ENCODE measurements around the gene RGS17. TPM values are rescaled to one million over a fixed set of nuclear protein-coding genes. Genes with fewer than 3 reads are reported as not detected.
"Not testable (repeated sequence)": the region's sequence is repeated elsewhere in the genome, so short reads cannot be mapped to it uniquely, and the experiment has no call there.

RGS17 gene
- total and polyA plus RNA-seq, 2 donors, result 1.6 to 2.4 TPM

GRCh38 chr6:153016846-153017245 is 114.2 kb downstream of the RGS17 start:
- WGBS, result 95% methylated on average over 3 of the region's 3 CpGs
- Histone ChIP-seq H3K4me1 (ENCODE audit: control insufficient read depth in 2 of 2, insufficient read depth in 2 of 2, low read length in 2 of 2) (no peaks in the 10 kb centered on the region), H3K27ac (ENCODE audit: low read depth in 1 of 2, low read length in 1 of 2) (no peak overlapping the region), H3K36me3 (ENCODE audit: control insufficient read depth in 2 of 2, insufficient read depth in 2 of 2, low read length in 1 of 2) (no peaks in the 10 kb centered on the region), H3K9me3 (ENCODE audit: control insufficient read depth in 2 of 2, insufficient read depth in 1 of 2, low read length in 1 of 2) (no peaks in the 10 kb centered on the region), H3K4me3 (ENCODE audit: low read length in 2 of 2) (no peak overlapping the region), H3K27me3 (ENCODE audit: control insufficient read depth in 2 of 2, insufficient read depth in 1 of 2, low read length in 1 of 2) (no peaks in the 10 kb centered on the region)
- DNase-seq (ENCODE audit: low read depth in 6 of 9, low spot score in 9 of 9), result no peak

- Histone ChIP-seq H3K27me3 (ENCODE audit: control insufficient read depth in 2 of 2, insufficient read depth in 1 of 2, low read length in 1 of 2) (no peaks in the 10 kb centered on the region), H3K4me3 (ENCODE audit: low read length in 2 of 2) (no peak overlapping the region), H3K4me1 (ENCODE audit: control insufficient read depth in 2 of 2, insufficient read depth in 2 of 2, low read length in 2 of 2) (no peaks in the 10 kb centered on the region), H3K27ac (ENCODE audit: low read depth in 1 of 2, low read length in 1 of 2) (no peak overlapping the region), H3K9me3 (ENCODE audit: control insufficient read depth in 2 of 2, insufficient read depth in 1 of 2, low read length in 1 of 2) (no peaks in the 10 kb centered on the region), H3K36me3 (ENCODE audit: control insufficient read depth in 2 of 2, insufficient read depth in 2 of 2, low read length in 1 of 2) (no peaks in the 10 kb centered on the region)
- WGBS, result 88% methylated on average over 4 of the region's 4 CpGs
- DNase-seq (ENCODE audit: low read depth in 6 of 9, low spot score in 9 of 9), result no peak
These were observed 115.9 kb downstream of the RGS17 start for GRCh38 chr6:153015094-153015640.

GRCh38 chr6:153013438-153013837 is 117.6 kb downstream of the RGS17 start:
- H3K9me3 ChIP-seq (ENCODE audit: control insufficient read depth in 2 of 2, insufficient read depth in 1 of 2, low read length in 1 of 2), result no peaks in the 10 kb centered on the region
- H3K27ac ChIP-seq (ENCODE audit: low read depth in 1 of 2, low read length in 1 of 2), result no peak overlapping the region
- no peaks in the 10 kb centered on the region for H3K36me3 ChIP-seq (ENCODE audit: control insufficient read depth in 2 of 2, insufficient read depth in 2 of 2, low read length in 1 of 2)
- H3K4me3 ChIP-seq (ENCODE audit: low read length in 2 of 2), result no peak overlapping the region
- no peak for DNase-seq (ENCODE audit: low read depth in 6 of 9, low spot score in 9 of 9)
- 67% methylated on average over 2 of the region's 2 CpGs for WGBS
- H3K4me1 ChIP-seq (ENCODE audit: control insufficient read depth in 2 of 2, insufficient read depth in 2 of 2, low read length in 2 of 2), result no peaks in the 10 kb centered on the region
- H3K27me3 ChIP-seq (ENCODE audit: control insufficient read depth in 2 of 2, insufficient read depth in 1 of 2, low read length in 1 of 2), result no peaks in the 10 kb centered on the region

- Histone ChIP-seq H3K27ac (ENCODE audit: low read depth in 1 of 2, low read length in 1 of 2) (no peak overlapping the region), H3K36me3 (ENCODE audit: control insufficient read depth in 2 of 2, insufficient read depth in 2 of 2, low read length in 1 of 2) (no peaks in the 10 kb centered on the region), H3K4me1 (ENCODE audit: control insufficient read depth in 2 of 2, insufficient read depth in 2 of 2, low read length in 2 of 2) (no peaks in the 10 kb centered on the region), H3K27me3 (ENCODE audit: control insufficient read depth in 2 of 2, insufficient read depth in 1 of 2, low read length in 1 of 2) (no peaks in the 10 kb centered on the region), H3K4me3 (ENCODE audit: low read length in 2 of 2) (no peak overlapping the region), H3K9me3 (ENCODE audit: control insufficient read depth in 2 of 2, insufficient read depth in 1 of 2, low read length in 1 of 2) (no peaks in the 10 kb centered on the region)
- 96% methylated on average over 6 of the region's 6 CpGs for WGBS
- DNase-seq (ENCODE audit: low read depth in 6 of 9, low spot score in 9 of 9), result no peak
These were observed 118.2 kb downstream of the RGS17 start for GRCh38 chr6:153012856-153013255.

GRCh38 chr6:153003366-153003690 is 127.8 kb downstream of the RGS17 start:
- no peaks in the 10 kb centered on the region for H3K9me3 ChIP-seq (ENCODE audit: control insufficient read depth in 2 of 2, insufficient read depth in 1 of 2, low read length in 1 of 2)
- H3K4me1 ChIP-seq (ENCODE audit: control insufficient read depth in 2 of 2, insufficient read depth in 2 of 2, low read length in 2 of 2), result peaks cover 8 to 11% of the 10 kb centered on the region in 2 donors
- peak overlapping the region; percentile 64 to 87 for H3K4me3 ChIP-seq (ENCODE audit: low read length in 2 of 2)
- no peaks in the 10 kb centered on the region for H3K36me3 ChIP-seq (ENCODE audit: control insufficient read depth in 2 of 2, insufficient read depth in 2 of 2, low read length in 1 of 2)
- DNase-seq (ENCODE audit: low read depth in 6 of 9, low spot score in 9 of 9), result no peak
- 6% methylated on average over 6 of the region's 6 CpGs for WGBS
- no peaks in the 10 kb centered on the region for H3K27me3 ChIP-seq (ENCODE audit: control insufficient read depth in 2 of 2, insufficient read depth in 1 of 2, low read length in 1 of 2)
- peak overlapping the region; percentile 47 to 81 for H3K27ac ChIP-seq (ENCODE audit: low read depth in 1 of 2, low read length in 1 of 2)

GRCh38 chr6:153002613-153003365 is 128.3 kb downstream of the RGS17 start, which contains the start of gene MTRF1L:
MTRF1L (minus strand) TSS chr6:153002709; CDS start chr6:153002685, 24 bp downstream.
- H3K4me1 ChIP-seq (ENCODE audit: control insufficient read depth in 2 of 2, insufficient read depth in 2 of 2, low read length in 2 of 2), result peaks cover 8 to 11% of the 10 kb centered on the region in 2 donors
- under 1% methylated on average over 52 of the region's 52 CpGs for WGBS
- H3K9me3 ChIP-seq (ENCODE audit: control insufficient read depth in 2 of 2, insufficient read depth in 1 of 2, low read length in 1 of 2), result no peaks in the 10 kb centered on the region
- H3K27ac ChIP-seq (ENCODE audit: low read depth in 1 of 2, low read length in 1 of 2), result peak within 1 kb of the TSS; percentile 72 to 81
- no peaks in the 10 kb centered on the region for H3K27me3 ChIP-seq (ENCODE audit: control insufficient read depth in 2 of 2, insufficient read depth in 1 of 2, low read length in 1 of 2)
- peak; percentile 79 to 95 (median 86) for DNase-seq (ENCODE audit: low read depth in 6 of 9, low spot score in 9 of 9)
- peaks cover 0 to under 1% of the 10 kb centered on the region in 2 donors for H3K36me3 ChIP-seq (ENCODE audit: control insufficient read depth in 2 of 2, insufficient read depth in 2 of 2, low read length in 1 of 2)
- peak within 1 kb of the TSS; percentile 64 to 87 for H3K4me3 ChIP-seq (ENCODE audit: low read length in 2 of 2)

GRCh38 chr6:153001767-153002612 is 129.1 kb downstream of the RGS17 start:
- Histone ChIP-seq H3K9me3 (ENCODE audit: control insufficient read depth in 2 of 2, insufficient read depth in 1 of 2, low read length in 1 of 2) (no peaks in the 10 kb centered on the region), H3K4me1 (ENCODE audit: control insufficient read depth in 2 of 2, insufficient read depth in 2 of 2, low read length in 2 of 2) (peaks cover 8 to 13% of the 10 kb centered on the region in 2 donors), H3K27me3 (ENCODE audit: control insufficient read depth in 2 of 2, insufficient read depth in 1 of 2, low read length in 1 of 2) (no peaks in the 10 kb centered on the region), H3K36me3 (ENCODE audit: control insufficient read depth in 2 of 2, insufficient read depth in 2 of 2, low read length in 1 of 2) (peaks cover 3 to 8% of the 10 kb centered on the region in 2 donors), H3K27ac (ENCODE audit: low read depth in 1 of 2, low read length in 1 of 2) (peak overlapping the region; percentile 64 to 72), H3K4me3 (ENCODE audit: low read length in 2 of 2) (peak overlapping the region; percentile 64 to 87)
- peak in 2 of 9 donors; percentile 18 to 39 for DNase-seq (ENCODE audit: low read depth in 6 of 9, low spot score in 9 of 9)
- 7% methylated on average over 24 of the region's 31 CpGs for WGBS

GRCh38 chr6:153000790-153001189 is 130.3 kb downstream of the RGS17 start:
- 98% methylated on average over 9 of the region's 9 CpGs for WGBS
- H3K36me3 ChIP-seq (ENCODE audit: control insufficient read depth in 2 of 2, insufficient read depth in 2 of 2, low read length in 1 of 2), result peaks cover 3 to 15% of the 10 kb centered on the region in 2 donors
- not testable (repeated sequence) for H3K4me3 ChIP-seq (ENCODE audit: low read length in 2 of 2); H3K27ac ChIP-seq (ENCODE audit: low read depth in 1 of 2, low read length in 1 of 2); H3K9me3 ChIP-seq (ENCODE audit: control insufficient read depth in 2 of 2, insufficient read depth in 1 of 2, low read length in 1 of 2); H3K27me3 ChIP-seq (ENCODE audit: control insufficient read depth in 2 of 2, insufficient read depth in 1 of 2, low read length in 1 of 2); DNase-seq (ENCODE audit: low read depth in 6 of 9, low spot score in 9 of 9)
- peaks cover 8 to 13% of the 10 kb centered on the region in 2 donors for H3K4me1 ChIP-seq (ENCODE audit: control insufficient read depth in 2 of 2, insufficient read depth in 2 of 2, low read length in 2 of 2)

- H3K36me3 ChIP-seq (ENCODE audit: control insufficient read depth in 2 of 2, insufficient read depth in 2 of 2, low read length in 1 of 2), result peaks cover 3 to 21% of the 10 kb centered on the region in 2 donors
- H3K4me3 ChIP-seq (ENCODE audit: low read length in 2 of 2), result no peak overlapping the region
- DNase-seq (ENCODE audit: low read depth in 6 of 9, low spot score in 9 of 9), result no peak
- H3K9me3 ChIP-seq (ENCODE audit: control insufficient read depth in 2 of 2, insufficient read depth in 1 of 2, low read length in 1 of 2), result no peaks in the 10 kb centered on the region
- H3K27me3 ChIP-seq (ENCODE audit: control insufficient read depth in 2 of 2, insufficient read depth in 1 of 2, low read length in 1 of 2), result no peaks in the 10 kb centered on the region
- no peak overlapping the region for H3K27ac ChIP-seq (ENCODE audit: low read depth in 1 of 2, low read length in 1 of 2)
- peaks cover 8 to 13% of the 10 kb centered on the region in 2 donors for H3K4me1 ChIP-seq (ENCODE audit: control insufficient read depth in 2 of 2, insufficient read depth in 2 of 2, low read length in 2 of 2)
These were observed 130.8 kb downstream of the RGS17 start for GRCh38 chr6:153000243-153000642.
